ENCODE data around the gene KIFAP3. TPM values are rescaled to one million over a fixed set of nuclear protein-coding genes. Genes with fewer than 3 reads are reported as not detected.

Gene KIFAP3
- total and polyA plus RNA-seq, 2 donors (not counting 1 experiment from before 2014, with no cell fraction given) = 30.2 to 42.9 TPM

GRCh38 chr1:170020859-170021258 is 53.6 kb downstream of the KIFAP3 start:
- TF ChIP-seq EZH2 (IDR thresholded peaks at IDR 0.05; ENCODE audit: low read length, missing control alignments) = no peak
- TF ChIP-seq, protein P1, sequence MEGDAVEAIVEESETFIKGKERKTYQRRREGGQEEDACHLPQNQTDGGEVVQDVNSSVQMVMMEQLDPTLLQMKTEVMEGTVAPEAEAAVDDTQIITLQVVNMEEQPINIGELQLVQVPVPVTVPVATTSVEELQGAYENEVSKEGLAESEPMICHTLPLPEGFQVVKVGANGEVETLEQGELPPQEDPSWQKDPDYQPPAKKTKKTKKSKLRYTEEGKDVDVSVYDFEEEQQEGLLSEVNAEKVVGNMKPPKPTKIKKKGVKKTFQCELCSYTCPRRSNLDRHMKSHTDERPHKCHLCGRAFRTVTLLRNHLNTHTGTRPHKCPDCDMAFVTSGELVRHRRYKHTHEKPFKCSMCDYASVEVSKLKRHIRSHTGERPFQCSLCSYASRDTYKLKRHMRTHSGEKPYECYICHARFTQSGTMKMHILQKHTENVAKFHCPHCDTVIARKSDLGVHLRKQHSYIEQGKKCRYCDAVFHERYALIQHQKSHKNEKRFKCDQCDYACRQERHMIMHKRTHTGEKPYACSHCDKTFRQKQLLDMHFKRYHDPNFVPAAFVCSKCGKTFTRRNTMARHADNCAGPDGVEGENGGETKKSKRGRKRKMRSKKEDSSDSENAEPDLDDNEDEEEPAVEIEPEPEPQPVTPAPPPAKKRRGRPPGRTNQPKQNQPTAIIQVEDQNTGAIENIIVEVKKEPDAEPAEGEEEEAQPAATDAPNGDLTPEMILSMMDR (conservative IDR thresholded peaks at IDR 0.05 in 1 of 2, IDR thresholded peaks at IDR 0.05 in 1 of 2; ENCODE audit: low read depth in 1 of 2, low read length in 2 of 2) = no peak

DNA sequence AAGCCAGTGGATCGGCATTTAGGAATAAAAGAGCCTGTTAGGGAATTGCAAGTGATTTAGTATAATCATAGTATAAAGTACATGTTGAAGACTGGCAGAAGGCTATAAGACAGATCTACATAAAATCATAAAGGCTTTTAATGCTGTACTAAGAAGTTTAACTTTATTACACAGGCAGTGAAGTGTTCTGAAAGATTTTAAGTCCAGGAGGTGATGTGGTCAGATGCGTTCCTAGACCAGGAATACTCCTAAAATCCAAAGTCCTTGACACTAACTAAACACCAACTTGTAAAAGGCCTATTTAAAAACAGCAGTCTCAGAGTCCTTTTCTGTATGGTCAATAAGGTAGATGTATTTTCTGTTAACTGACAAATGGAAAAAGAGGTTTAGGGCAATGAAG is 57.0 kb downstream of the KIFAP3 start:
- DNase-seq (ENCODE audit: low read depth in 2 of 2) = no peak
- H3K27ac ChIP-seq (ENCODE audit: insufficient read depth, low read length) = no peak overlapping the region
- H3K79me2 ChIP-seq (ENCODE audit: control insufficient read depth, insufficient read depth, low read length) = no peaks in the 10 kb centered on the region
- H3K27me3 ChIP-seq (ENCODE audit: control insufficient read depth, insufficient read depth, low read length) = no peaks in the 10 kb centered on the region
- H4K20me1 ChIP-seq (ENCODE audit: control insufficient read depth, extremely low read depth, insufficient read depth, low read length) = no peaks in the 10 kb centered on the region
- no peak overlapping the region for H2AFZ ChIP-seq (ENCODE audit: low read length)
- H3K4me2 ChIP-seq (ENCODE audit: extremely low read depth, insufficient read depth, low read length) = no peak overlapping the region
- no peaks in the 10 kb centered on the region for H3K36me3 ChIP-seq (ENCODE audit: control insufficient read depth, insufficient read depth, low read length)
- no peaks in the 10 kb centered on the region for H3K9me3 ChIP-seq (ENCODE audit: control insufficient read depth, insufficient read depth, low read depth, low read length)
- TF ChIP-seq, protein P1 (conservative IDR thresholded peaks at IDR 0.05 in 1 of 2, IDR thresholded peaks at IDR 0.05 in 1 of 2; ENCODE audit: low read depth in 1 of 2, low read length in 2 of 2) = no peak
- no peak for TF ChIP-seq EZH2 (IDR thresholded peaks at IDR 0.05; ENCODE audit: low read length, missing control alignments)
- no peaks in the 10 kb centered on the region for H3K4me1 ChIP-seq (ENCODE audit: control insufficient read depth, extremely low read depth, insufficient read depth, low read length)
- H3K9ac ChIP-seq (ENCODE audit: insufficient read depth, low read length) = no peak overlapping the region
- H3K4me3 ChIP-seq (replicated peaks in 1 of 4; ENCODE audit: control extremely low read depth in 1 of 4, insufficient read depth in 1 of 4, low read depth in 3 of 4, low read length in 4 of 4) = no peak overlapping the region

More at GRCh38 chr1:170020859-170021258, 53.6 kb downstream of the KIFAP3 start:
- H3K4me3 ChIP-seq (replicated peaks in 1 of 4; ENCODE audit: control extremely low read depth in 1 of 4, insufficient read depth in 1 of 4, low read depth in 3 of 4, low read length in 4 of 4) = no peak overlapping the region
- no peak for DNase-seq (ENCODE audit: low read depth in 2 of 2)
- H3K4me2 ChIP-seq (ENCODE audit: extremely low read depth, insufficient read depth, low read length) = no peak overlapping the region
- no peaks in the 10 kb centered on the region for H3K36me3 ChIP-seq (ENCODE audit: control insufficient read depth, insufficient read depth, low read length)
- H2AFZ ChIP-seq (ENCODE audit: low read length) = no peak overlapping the region
- H4K20me1 ChIP-seq (ENCODE audit: control insufficient read depth, extremely low read depth, insufficient read depth, low read length) = no peaks in the 10 kb centered on the region
- no peaks in the 10 kb centered on the region for H3K27me3 ChIP-seq (ENCODE audit: control insufficient read depth, insufficient read depth, low read length)
- H3K79me2 ChIP-seq (ENCODE audit: control insufficient read depth, insufficient read depth, low read length) = no peaks in the 10 kb centered on the region
- H3K4me1 ChIP-seq (ENCODE audit: control insufficient read depth, extremely low read depth, insufficient read depth, low read length) = no peaks in the 10 kb centered on the region
- no peak overlapping the region for H3K9ac ChIP-seq (ENCODE audit: insufficient read depth, low read length)
- no peaks in the 10 kb centered on the region for H3K9me3 ChIP-seq (ENCODE audit: control insufficient read depth, insufficient read depth, low read depth, low read length)
- no peak overlapping the region for H3K27ac ChIP-seq (ENCODE audit: insufficient read depth, low read length)

DNA sequence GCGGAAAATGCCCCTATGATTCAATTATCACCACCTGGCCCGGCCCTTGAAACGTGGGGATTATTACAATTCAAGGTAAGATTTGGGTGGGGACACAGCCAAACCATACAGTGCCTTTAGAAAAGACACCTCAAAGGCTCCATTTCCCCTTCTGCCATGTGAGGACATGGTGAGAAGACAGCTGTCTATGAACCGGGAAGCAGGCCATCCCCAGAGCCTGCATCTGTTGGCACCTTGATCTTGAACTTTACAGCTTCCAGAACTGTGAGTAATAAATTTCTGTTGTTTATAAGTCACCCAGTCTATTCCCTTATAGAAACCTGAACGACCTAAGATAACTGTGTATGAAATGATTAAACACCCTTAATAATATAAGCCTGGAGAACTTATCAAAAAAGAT is 61.6 kb downstream of the KIFAP3 start:
- Histone ChIP-seq H2AFZ (ENCODE audit: low read length) (no peak overlapping the region), H3K4me1 (ENCODE audit: control insufficient read depth, extremely low read depth, insufficient read depth, low read length) (no peaks in the 10 kb centered on the region), H3K27ac (ENCODE audit: insufficient read depth, low read length) (no peak overlapping the region), H3K36me3 (ENCODE audit: control insufficient read depth, insufficient read depth, low read length) (no peaks in the 10 kb centered on the region), H3K79me2 (ENCODE audit: control insufficient read depth, insufficient read depth, low read length) (no peaks in the 10 kb centered on the region), H3K4me2 (ENCODE audit: extremely low read depth, insufficient read depth, low read length) (no peak overlapping the region), H3K4me3 (replicated peaks in 1 of 4; ENCODE audit: control extremely low read depth in 1 of 4, insufficient read depth in 1 of 4, low read depth in 3 of 4, low read length in 4 of 4) (no peak overlapping the region), H4K20me1 (ENCODE audit: control insufficient read depth, extremely low read depth, insufficient read depth, low read length) (no peaks in the 10 kb centered on the region), H3K9me3 (ENCODE audit: control insufficient read depth, insufficient read depth, low read depth, low read length) (no peaks in the 10 kb centered on the region), H3K27me3 (ENCODE audit: control insufficient read depth, insufficient read depth, low read length) (no peaks in the 10 kb centered on the region), H3K9ac (ENCODE audit: insufficient read depth, low read length) (no peak overlapping the region)
- DNase-seq (ENCODE audit: low read depth in 2 of 2) = no peak
- TF ChIP-seq EZH2 (IDR thresholded peaks at IDR 0.05; ENCODE audit: low read length, missing control alignments) = no peak
- TF ChIP-seq, protein P1 (conservative IDR thresholded peaks at IDR 0.05 in 1 of 2, IDR thresholded peaks at IDR 0.05 in 1 of 2; ENCODE audit: low read depth in 1 of 2, low read length in 2 of 2) = no peak
